Uterus (tissue), 2 donors: Measurements from ENCODE around the gene HIVEP3.

Experiments used
- POLR2A ChIP-seq, 2 donors: fragments of 450-650 bp; IDR thresholded peaks; one replicate each; pipeline ENCODE4 v1.6.1; 2016; ENCODE audit warnings: antibody characterized with exemption in 2 of 2, mild to moderate bottlenecking in 1 of 2, moderate library complexity in 1 of 2
- TF ChIP-seq, protein P1 (sequence below), 4 experiments: fragments of 200-600 bp in 2 of 4; fragments of 450-650 bp in 2 of 4; sonication (generic) in 2 of 4; IDR thresholded peaks; one replicate each; pipeline ENCODE4 v1.5.1; 2016 to 2019; ENCODE audit warnings: antibody characterized with exemption in 4 of 4, mild to moderate bottlenecking in 2 of 4, moderate library complexity in 1 of 4

DNA sequence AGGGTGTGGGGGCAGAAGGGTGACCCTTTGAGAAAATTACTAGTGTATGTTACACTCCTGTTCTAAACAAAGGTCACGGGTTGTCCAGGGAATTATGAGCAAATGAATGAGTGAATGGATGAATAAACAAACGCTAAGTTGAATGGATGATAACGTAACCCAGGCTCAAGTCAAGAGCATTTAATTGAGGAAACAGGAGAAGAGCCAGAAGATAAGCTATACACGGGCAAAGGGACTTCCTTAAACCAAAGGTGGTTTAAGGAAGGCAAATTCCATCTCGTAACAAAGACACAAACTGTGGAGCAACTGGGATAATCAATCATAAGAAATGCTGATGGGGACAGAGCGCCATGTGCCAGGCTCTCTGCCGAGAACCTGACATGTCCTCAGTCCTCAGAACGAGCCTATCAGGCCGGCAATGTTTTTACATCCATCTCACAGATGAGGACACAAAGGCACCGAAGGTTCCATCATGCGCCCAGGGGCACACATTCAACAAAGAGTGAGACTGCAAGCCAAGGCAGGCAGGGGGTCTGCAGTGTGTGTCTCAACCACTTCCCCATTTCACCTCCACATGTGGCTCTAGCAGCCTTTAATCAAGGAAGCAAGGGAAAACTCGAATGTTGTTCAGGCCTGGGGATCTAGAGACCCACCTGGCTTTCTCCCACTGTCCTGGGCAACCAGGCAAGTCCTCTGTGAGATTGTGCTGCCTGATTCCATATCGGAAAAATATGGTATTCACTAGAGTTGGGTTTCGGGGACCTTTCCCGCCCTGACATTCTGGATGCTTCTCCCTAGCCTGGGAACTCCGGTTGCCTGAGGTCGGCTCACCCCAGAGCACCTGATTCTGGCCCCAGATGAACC, 307.4 kb downstream of the HIVEP3 start:
- TF ChIP-seq POLR2A (IDR thresholded peaks at IDR 0.05), result no peak
- TF ChIP-seq, protein P1, sequence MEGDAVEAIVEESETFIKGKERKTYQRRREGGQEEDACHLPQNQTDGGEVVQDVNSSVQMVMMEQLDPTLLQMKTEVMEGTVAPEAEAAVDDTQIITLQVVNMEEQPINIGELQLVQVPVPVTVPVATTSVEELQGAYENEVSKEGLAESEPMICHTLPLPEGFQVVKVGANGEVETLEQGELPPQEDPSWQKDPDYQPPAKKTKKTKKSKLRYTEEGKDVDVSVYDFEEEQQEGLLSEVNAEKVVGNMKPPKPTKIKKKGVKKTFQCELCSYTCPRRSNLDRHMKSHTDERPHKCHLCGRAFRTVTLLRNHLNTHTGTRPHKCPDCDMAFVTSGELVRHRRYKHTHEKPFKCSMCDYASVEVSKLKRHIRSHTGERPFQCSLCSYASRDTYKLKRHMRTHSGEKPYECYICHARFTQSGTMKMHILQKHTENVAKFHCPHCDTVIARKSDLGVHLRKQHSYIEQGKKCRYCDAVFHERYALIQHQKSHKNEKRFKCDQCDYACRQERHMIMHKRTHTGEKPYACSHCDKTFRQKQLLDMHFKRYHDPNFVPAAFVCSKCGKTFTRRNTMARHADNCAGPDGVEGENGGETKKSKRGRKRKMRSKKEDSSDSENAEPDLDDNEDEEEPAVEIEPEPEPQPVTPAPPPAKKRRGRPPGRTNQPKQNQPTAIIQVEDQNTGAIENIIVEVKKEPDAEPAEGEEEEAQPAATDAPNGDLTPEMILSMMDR (IDR thresholded peaks at IDR 0.05), result no peak
